Colonic mucosa (tissue), 4 donors: ENCODE data around the gene HLA-B. TPM values are rescaled to one million over a fixed set of nuclear protein-coding genes. Genes with fewer than 3 reads are reported as not detected.

Source experiments
- DNase-seq: peaks from one replicate; pipeline ENCODE4 v3.0.0-alpha.2; 2020
- H3K27ac ChIP-seq: fragments of 200-600 bp; one replicate; pipeline ENCODE4 v1.8.0; 2021
- H3K27me3 ChIP-seq: fragments of 200-600 bp; one replicate; pipeline ENCODE4 v1.8.0; 2021
- H3K36me3 ChIP-seq: fragments of 200-600 bp; one replicate; pipeline ENCODE4 v1.8.0; 2021
- H3K4me1 ChIP-seq: fragments of 200-600 bp; one replicate; pipeline ENCODE4 v1.8.0; 2021; ENCODE audit warnings: mild to moderate bottlenecking
- H3K4me3 ChIP-seq: fragments of 200-600 bp; one replicate; pipeline ENCODE4 v1.8.0; 2021
- H3K9ac ChIP-seq, 2 donors: one replicate each; pipeline ENCODE4 v1.7.0; 2013; ENCODE audit warnings: control low read depth in 2 of 2, low read depth in 2 of 2, low read length in 2 of 2
- H3K9me3 ChIP-seq: fragments of 200-600 bp; one replicate; pipeline ENCODE4 v1.8.0; 2021
- CTCF ChIP-seq: fragments of 200-600 bp; IDR thresholded peaks from one replicate; pipeline ENCODE4 v1.8.0; 2022; ENCODE audit warnings: antibody characterized with exemption, mild to moderate bottlenecking
- intact Hi-C: fragments of 100-400 bp; cut with DNase I; formaldehyde crosslinking; loops from one replicate; pipeline ENCODE4 v1.14.1; 2022
- total RNA-seq, 2 donors: library from RNA; stranded (reverse); fragmentation: NEBNext Ultra II Directional in 1 of 2; extraction: Animal tissue kit (Norgen Biotek cat#: 25700) in 1 of 2; gene quantifications; one replicate each; pipeline ENCODE4 v1.2.1, GENCODE V29; 2021
- donor health status: healthy.
- donor health status: DM: no; HTN: no; CAD: no.
- donor health status: DM: no; HTN: no; CAD: no.

The HLA-B gene
- total RNA-seq, 2 donors from 2014 or later: 1,153 to 3,111 TPM

- Histone ChIP-seq H3K4me3 (peak overlapping the region; percentile 3), H3K36me3 (no peaks in the 10 kb centered on the region), H3K4me1 (no peaks in the 10 kb centered on the region), H3K27ac (no peak overlapping the region), H3K9ac (peak overlapping the region; percentile 26 to 46), H3K9me3 (no peaks in the 10 kb centered on the region), H3K27me3 (no peaks in the 10 kb centered on the region)
- intact Hi-C loops: loop anchor here (2.0 to 5.0 kb wide), 3 partner anchors 100 to 230 kb away; partner anchors contain the start of gene PSORS1C2
- DNase-seq: peak; percentile 94
- peak; percentile 80 for TF ChIP-seq CTCF
Observed at GRCh38 chr6:31366693-31367470, 9.9 kb upstream of the HLA-B start.

- Histone ChIP-seq H3K9ac (no peak overlapping the region), H3K9me3 (no peaks in the 10 kb centered on the region)
- intact Hi-C loops: loop anchor here (2.0 to 5.0 kb wide), 3 partner anchors 99 to 229 kb away; partner anchors contain the start of gene PSORS1C2
Observed at GRCh38 chr6:31365864-31366263, 8.9 kb upstream of the HLA-B start.

GRCh38 chr6:31363811-31364210, 6.8 kb upstream of the HLA-B start:
- Histone ChIP-seq H3K4me3 (no peak overlapping the region), H3K9me3 (no peaks in the 10 kb centered on the region), H3K4me1 (no peaks in the 10 kb centered on the region), H3K27me3 (no peaks in the 10 kb centered on the region), H3K9ac (no peak overlapping the region), H3K27ac (no peak overlapping the region), H3K36me3 (no peaks in the 10 kb centered on the region)
- TF ChIP-seq CTCF: no peak
- DNase-seq: no peak
- intact Hi-C loops: no loop called here

More at GRCh38 chr6:31365864-31366263, 8.9 kb upstream of the HLA-B start:
- DNase-seq: no peak
- Histone ChIP-seq H3K36me3 (no peaks in the 10 kb centered on the region), H3K4me3 (no peak overlapping the region), H3K4me1 (no peaks in the 10 kb centered on the region), H3K27ac (no peak overlapping the region), H3K27me3 (no peaks in the 10 kb centered on the region)
- TF ChIP-seq CTCF: no peak

GRCh38 chr6:31362751-31363150, 5.8 kb upstream of the HLA-B start:
- no peak for TF ChIP-seq CTCF
- Histone ChIP-seq H3K4me3 (no peak overlapping the region), H3K4me1 (no peaks in the 10 kb centered on the region), H3K9ac (no peak overlapping the region), H3K36me3 (no peaks in the 10 kb centered on the region), H3K9me3 (no peaks in the 10 kb centered on the region), H3K27me3 (no peaks in the 10 kb centered on the region), H3K27ac (no peak overlapping the region)
- no peak for DNase-seq
- intact Hi-C loops: no loop called here

- intact Hi-C loops: no loop called here
- TF ChIP-seq CTCF: no peak
- Histone ChIP-seq H3K36me3 (no peaks in the 10 kb centered on the region), H3K9ac (no peak overlapping the region), H3K4me1 (no peaks in the 10 kb centered on the region), H3K9me3 (no peaks in the 10 kb centered on the region), H3K27me3 (no peaks in the 10 kb centered on the region), H3K4me3 (no peak overlapping the region), H3K27ac (no peak overlapping the region)
- no peak for DNase-seq
Observed at GRCh38 chr6:31359581-31359980, 2.6 kb upstream of the HLA-B start.
